Stomach (tissue), 9 donors: ENCODE measurements around the gene CDHR5. TPM values are rescaled to one million over a fixed set of nuclear protein-coding genes. Genes with fewer than 3 reads are reported as not detected.

Experiments
- DNase-seq, 2 donors: peaks; one replicate each; pipeline versions ENCODE4 v3.0.0 to v3.0.0-alpha.2; 2013 to 2019
- H3K27ac ChIP-seq, 5 donors: fragments of 200-600 bp in 4 of 5; sonication (generic) in 4 of 5; one replicate each; pipeline ENCODE4 v1.5.1; 2013 to 2019; ENCODE audit warnings: mild to moderate bottlenecking in 1 of 5, moderate library complexity in 1 of 5
- H3K27me3 ChIP-seq, 3 donors: fragments of 200-600 bp; sonication (generic); one replicate each; pipeline ENCODE4 v1.5.1; 2017 to 2019; ENCODE audit warnings: mixed run types in 1 of 3
- H3K36me3 ChIP-seq, 4 donors: fragments of 200-600 bp; sonication (generic); 1 replicate in 3 of 4; 2 replicates in 1 of 4; pipeline ENCODE4 v1.5.1; 2016 to 2019
- H3K4me1 ChIP-seq, 4 donors: fragments of 200-600 bp; sonication (generic); one replicate each; pipeline ENCODE4 v1.5.1; 2016 to 2019
- H3K4me3 ChIP-seq, 4 donors: fragments of 200-600 bp; sonication (generic) in 3 of 4; one replicate each; pipeline ENCODE4 v1.5.1; 2016 to 2019; ENCODE audit warnings: mild to moderate bottlenecking in 1 of 4
- H3K9me3 ChIP-seq, 4 donors: fragments of 200-600 bp; sonication (generic); one replicate each; pipeline ENCODE4 v1.5.1; 2016 to 2019
- EP300 ChIP-seq: sonication (generic); formaldehyde crosslinking; IDR thresholded peaks from one replicate; pipeline ENCODE4 v1.6.1; 2017; ENCODE audit warnings: antibody characterized with exemption
- POLR2A ChIP-seq, 4 donors: fragments of 450-650 bp; IDR thresholded peaks; one replicate each; pipeline ENCODE4 v1.6.1; 2016; ENCODE audit warnings: antibody characterized with exemption in 4 of 4, control low read depth in 2 of 4, mild to moderate bottlenecking in 1 of 4, moderate library complexity in 1 of 4
- POLR2AphosphoS5 ChIP-seq, 3 donors: sonication (generic); formaldehyde crosslinking; IDR thresholded peaks; one replicate each; pipeline ENCODE4 v1.6.1; 2016; ENCODE audit warnings: antibody characterized with exemption in 3 of 3
- WGBS, 5 donors: extraction: QIAGEN DNeasy Blood & Tissue Kit in 3 of 5; methylation state at CpG; one replicate each; pipeline versions ENCODE4 v1.1.5 to v1.1.7; 2013 to 2018; 5-methylcytosine and 5-hydroxymethylcytosine counted together
- intact Hi-C: fragments of 100-400 bp; cut with DNase I; formaldehyde crosslinking; loops from one replicate; pipeline ENCODE4 v1.15.1; 2023; ENCODE audit warnings: low total_unique reads
- polyA plus RNA-seq, 3 donors: library from polyadenylated mRNA; stranded (reverse); fragments of 200-250 nt; gene quantifications; one replicate each; pipeline ENCODE4 v1.2.3, GENCODE V29; 2013
- total RNA-seq, 5 donors: library from RNA; depleted of rRNA; stranded (reverse); fragments of >200 nt; gene quantifications; one replicate each; pipeline versions ENCODE4 v1.1.0 to v1.2.3, GENCODE V29; 2014 to 2016
- TF ChIP-seq, protein P1 (sequence below), 7 experiments: fragments of 450-650 bp in 4 of 7; fragments of 200-600 bp in 3 of 7; sonication (generic) in 3 of 7; IDR thresholded peaks; one replicate each; pipeline ENCODE4 v1.5.1; 2016 to 2019; ENCODE audit warnings: antibody characterized with exemption in 7 of 7, control low read depth in 2 of 7, mild to moderate bottlenecking in 1 of 7
- donor health status: healthy with polysubstance abuse.
- donor health status: Bipolar disorder and iron deficiency.
- donor health status: healthy.

The CDHR5 gene
- total and polyA plus RNA-seq, 8 donors = 0.38 to 92.1 (median 2.8) TPM

DNA sequence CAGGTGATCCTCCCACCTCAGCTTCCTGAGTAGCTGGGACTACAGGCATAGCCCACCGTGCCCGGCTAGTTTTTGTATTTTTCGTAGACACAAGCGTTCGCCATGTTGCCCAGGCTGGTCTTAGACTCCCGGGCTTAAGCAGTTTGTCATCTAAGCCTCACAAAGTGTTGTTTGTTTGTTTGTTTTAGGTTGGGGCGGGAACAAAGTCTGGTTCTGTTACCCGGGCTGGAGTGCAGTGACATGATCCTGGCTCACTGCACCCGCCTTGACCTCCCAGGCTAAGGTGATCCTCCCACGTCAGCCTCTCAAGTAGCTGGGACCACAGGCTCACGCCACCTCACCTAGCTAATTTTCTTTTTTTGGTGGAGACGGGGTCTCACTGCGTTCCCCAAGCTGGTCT lies 21.6 kb downstream of the CDHR5 start:
- no peak overlapping the region for H3K4me3 ChIP-seq
- H3K9me3 ChIP-seq = no peaks in the 10 kb centered on the region
- H3K4me1 ChIP-seq = peaks cover 0 to 11% (median 8%) of the 10 kb centered on the region in 4 donors
- TF ChIP-seq, protein P1, sequence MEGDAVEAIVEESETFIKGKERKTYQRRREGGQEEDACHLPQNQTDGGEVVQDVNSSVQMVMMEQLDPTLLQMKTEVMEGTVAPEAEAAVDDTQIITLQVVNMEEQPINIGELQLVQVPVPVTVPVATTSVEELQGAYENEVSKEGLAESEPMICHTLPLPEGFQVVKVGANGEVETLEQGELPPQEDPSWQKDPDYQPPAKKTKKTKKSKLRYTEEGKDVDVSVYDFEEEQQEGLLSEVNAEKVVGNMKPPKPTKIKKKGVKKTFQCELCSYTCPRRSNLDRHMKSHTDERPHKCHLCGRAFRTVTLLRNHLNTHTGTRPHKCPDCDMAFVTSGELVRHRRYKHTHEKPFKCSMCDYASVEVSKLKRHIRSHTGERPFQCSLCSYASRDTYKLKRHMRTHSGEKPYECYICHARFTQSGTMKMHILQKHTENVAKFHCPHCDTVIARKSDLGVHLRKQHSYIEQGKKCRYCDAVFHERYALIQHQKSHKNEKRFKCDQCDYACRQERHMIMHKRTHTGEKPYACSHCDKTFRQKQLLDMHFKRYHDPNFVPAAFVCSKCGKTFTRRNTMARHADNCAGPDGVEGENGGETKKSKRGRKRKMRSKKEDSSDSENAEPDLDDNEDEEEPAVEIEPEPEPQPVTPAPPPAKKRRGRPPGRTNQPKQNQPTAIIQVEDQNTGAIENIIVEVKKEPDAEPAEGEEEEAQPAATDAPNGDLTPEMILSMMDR (IDR thresholded peaks at IDR 0.05) = no peak
- no peak for TF ChIP-seq POLR2AphosphoS5 (IDR thresholded peaks at IDR 0.05)
- no peak for TF ChIP-seq EP300
- TF ChIP-seq POLR2A (IDR thresholded peaks at IDR 0.05) = no peak
- WGBS, 5 donors = 88 to 91% (median 90%) methylated on average over 13 of the region's 13 CpGs
- no peak overlapping the region for H3K27ac ChIP-seq
- no peaks in the 10 kb centered on the region for H3K27me3 ChIP-seq
- DNase-seq = no peak
- H3K36me3 ChIP-seq = peaks cover 92 to 100% (median 100%) of the 10 kb centered on the region in 4 donors
- intact Hi-C loops = no loop called here

DNA sequence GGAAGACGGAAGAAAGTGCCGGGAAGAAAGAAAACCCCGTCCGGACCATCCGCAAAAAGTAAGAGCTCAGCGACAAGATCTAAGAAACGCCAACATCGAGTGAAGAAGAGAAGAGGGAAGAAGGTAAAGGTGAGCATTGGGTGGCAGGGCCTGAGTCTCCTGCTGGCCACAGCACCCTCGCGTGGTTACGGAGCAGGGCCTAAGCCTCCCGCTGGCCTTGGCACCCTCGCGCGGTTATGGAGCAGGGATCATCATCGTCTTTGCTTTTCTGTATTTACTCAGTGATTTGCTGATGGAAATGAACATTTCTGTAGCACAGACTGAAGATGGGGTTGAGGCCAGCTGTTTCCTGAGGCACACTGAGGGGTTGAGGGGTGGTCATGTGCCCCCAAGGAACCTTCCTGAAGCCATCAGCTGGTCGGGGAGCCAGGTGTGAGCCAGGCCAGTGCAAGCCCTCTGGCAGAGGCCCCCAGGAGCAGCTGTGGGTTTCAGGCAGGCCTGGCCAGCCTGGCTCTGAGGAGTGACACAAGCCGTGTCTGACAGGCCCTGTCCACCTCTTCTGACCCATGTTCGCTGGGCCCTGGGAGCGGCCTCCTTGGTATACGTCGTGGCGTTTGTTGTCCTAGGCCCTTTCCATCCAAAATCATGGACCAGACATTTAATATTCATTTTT lies 23.0 kb downstream of the CDHR5 start:
- H3K4me3 ChIP-seq = no peak overlapping the region
- H3K27ac ChIP-seq = no peak overlapping the region
- intact Hi-C loops = no loop called here
- 89 to 94% (median 92%) methylated on average over 23 of the region's 23 CpGs for WGBS, 5 donors
- H3K27me3 ChIP-seq = no peaks in the 10 kb centered on the region
- peaks cover 92 to 100% (median 100%) of the 10 kb centered on the region in 4 donors for H3K36me3 ChIP-seq
- no peak for DNase-seq
- H3K4me1 ChIP-seq = peaks cover 0 to 11% (median 8%) of the 10 kb centered on the region in 4 donors
- H3K9me3 ChIP-seq = no peaks in the 10 kb centered on the region
- TF ChIP-seq EP300 (no peak), POLR2AphosphoS5 (IDR thresholded peaks at IDR 0.05) (no peak), POLR2A (IDR thresholded peaks at IDR 0.05) (no peak)
- TF ChIP-seq, protein P1 (IDR thresholded peaks at IDR 0.05) = no peak

DNA sequence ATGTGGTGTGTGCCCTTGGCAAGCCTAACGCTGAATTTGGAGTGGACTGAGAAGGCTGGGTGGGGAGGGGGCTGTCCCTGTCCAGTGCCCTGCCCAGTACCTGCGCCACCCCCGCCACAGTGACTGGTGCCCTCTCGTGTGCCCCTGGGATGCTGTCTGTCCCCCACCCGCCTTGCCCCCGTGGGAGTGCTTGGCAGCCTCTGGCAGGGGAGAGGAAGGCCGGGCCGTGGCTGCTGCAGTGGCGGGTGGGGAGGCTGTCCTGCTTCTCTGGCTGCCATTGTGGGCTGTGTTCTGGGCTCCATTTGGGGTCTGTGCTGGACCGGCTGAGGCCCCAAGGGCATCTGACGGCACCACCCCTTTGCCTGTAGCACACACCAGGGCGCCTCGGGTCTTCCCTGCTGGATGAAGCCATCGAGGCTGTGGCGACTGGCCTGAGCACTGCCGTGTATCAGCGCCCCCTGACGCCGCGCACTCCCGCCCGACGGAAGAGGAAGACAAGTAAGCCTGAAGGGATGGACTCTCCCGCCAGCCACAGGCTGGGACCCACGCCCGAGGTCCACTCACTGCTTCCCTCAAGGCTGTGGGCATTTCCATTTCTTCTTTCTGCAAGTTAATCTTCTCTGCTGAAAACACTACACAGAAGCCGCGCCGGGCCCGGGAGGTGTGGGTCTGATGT lies 26.6 kb downstream of the CDHR5 start:
- Histone ChIP-seq H3K27ac (no peak overlapping the region), H3K27me3 (no peaks in the 10 kb centered on the region), H3K36me3 (peaks cover 90 to 100% (median 100%) of the 10 kb centered on the region in 4 donors), H3K4me1 (no peaks in the 10 kb centered on the region), H3K4me3 (no peak overlapping the region), H3K9me3 (no peaks in the 10 kb centered on the region)
- 83 to 94% (median 93%) methylated on average over 20 to 30 of the region's 30 CpGs for WGBS, 5 donors
- no peak for TF ChIP-seq POLR2A (IDR thresholded peaks at IDR 0.05)
- DNase-seq = no peak
- intact Hi-C loops = no loop called here

DNA sequence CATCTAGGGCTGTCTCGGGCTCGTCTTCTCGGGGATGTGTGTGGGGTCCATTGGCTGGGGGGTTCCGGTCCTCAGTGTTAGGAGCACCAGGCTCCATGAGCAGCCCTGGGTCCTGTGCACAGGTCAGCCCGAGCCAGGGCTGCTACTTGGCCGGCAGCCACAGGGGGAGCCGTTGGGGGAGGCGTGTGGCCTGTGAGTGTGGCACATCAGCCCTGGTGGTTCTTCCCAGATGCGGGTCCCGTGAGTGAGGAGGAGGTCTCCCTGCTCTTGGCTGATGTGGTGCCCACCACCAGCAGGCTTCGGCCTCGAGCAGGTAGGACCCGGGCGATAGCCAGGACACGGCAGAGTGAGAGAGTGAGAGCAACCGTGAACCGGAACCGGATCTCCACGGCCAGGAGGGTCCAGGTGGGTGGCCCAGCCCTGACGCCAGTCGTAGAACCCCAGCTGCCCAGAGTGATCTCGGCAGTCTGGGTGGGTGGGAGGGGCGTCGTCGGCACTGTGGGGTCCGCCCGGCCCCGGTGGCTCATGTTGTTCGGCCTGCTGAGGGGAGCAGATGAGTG lies 27.5 kb downstream of the CDHR5 start:
- 87 to 92% (median 91%) methylated on average over 13 to 29 of the region's 29 CpGs for WGBS, 5 donors
- H3K36me3 ChIP-seq = peaks cover 93 to 100% (median 100%) of the 10 kb centered on the region in 4 donors

More for the DNA sequence above, 27.5 kb downstream of the CDHR5 start:
- DNase-seq = no peak
- Histone ChIP-seq H3K9me3 (no peaks in the 10 kb centered on the region), H3K27ac (no peak overlapping the region), H3K27me3 (no peaks in the 10 kb centered on the region), H3K4me1 (no peaks in the 10 kb centered on the region), H3K4me3 (no peak overlapping the region)
- no peak for TF ChIP-seq EP300
- TF ChIP-seq, protein P1 (IDR thresholded peaks at IDR 0.05) = no peak
- no peak for TF ChIP-seq POLR2AphosphoS5 (IDR thresholded peaks at IDR 0.05)
- no peak for TF ChIP-seq POLR2A (IDR thresholded peaks at IDR 0.05)
- intact Hi-C loops = no loop called here
